Endothelial cell of umbilical vein (primary cell): ENCODE results near the gene KRT17. TPM values are rescaled to one million over a fixed set of nuclear protein-coding genes. Genes with fewer than 3 reads are reported as not detected.

Experiments
- BruUV-seq: library from RNA; stranded (reverse); fragments of 400-500 nt; replicated peaks from 2 replicates; lab custom pipeline; 2021; lab: Mats Ljungman, UMichigan
- CTCF ChIA-PET: fragments of 300-600, 350-600 bp; sonication (Branson Sonifier 250); formaldehyde crosslinking; loops from one replicate; lab custom pipeline; 2021; ENCODE audit warnings: antibody characterized with exemption, inconsistent platforms; lab: Charles Lee
- POLR2A ChIA-PET: fragments of 300-600, 350-600 bp; sonication (Branson Sonifier 250); formaldehyde crosslinking; loops from one replicate; lab custom pipeline; 2021; ENCODE audit warnings: antibody characterized with exemption, inconsistent platforms; lab: Charles Lee
- DNase-seq: peaks from one replicate; pipeline ENCODE4 v3.0.0-alpha.2; 2011; ENCODE audit warnings: low read depth, low spot score
- FAIRE-seq: peaks from 2 replicates; lab custom pipeline; 2011; peaks lifted over from hg19 to GRCh38; lab: Jason Lieb, UNC
- H2AFZ ChIP-seq: 2 replicates; pipeline ENCODE4 v1.6.0; 2012; ENCODE audit warnings: low read depth, low read length, control low read depth, inconsistent platforms
- H3K27ac ChIP-seq: 2 replicates; pipeline ENCODE4 v1.5.1; 2011; ENCODE audit warnings: low read depth, mild to moderate bottlenecking, control low read depth, low read length, moderate library complexity; ENCODE audit not compliant: insufficient read depth
- H3K27me3 ChIP-seq, 2 experiments: 2 replicates each; pipeline versions ENCODE4 v1.6.0 to v1.6.1; 2011; ENCODE audit warnings: low read length in 2 of 2, mixed read lengths in 1 of 2; ENCODE audit not compliant: control insufficient read depth in 2 of 2, insufficient read depth in 2 of 2
- H3K36me3 ChIP-seq, 2 experiments: 2 replicates in 1 of 2; 3 replicates in 1 of 2; pipeline ENCODE4 v1.5.1; 2011; ENCODE audit warnings: low read length in 2 of 2, mild to moderate bottlenecking in 1 of 2, moderate library complexity in 1 of 2; ENCODE audit not compliant: control insufficient read depth in 2 of 2, insufficient read depth in 2 of 2; ENCODE audit errors: extremely low read depth in 1 of 2
- H3K4me1 ChIP-seq: 3 replicates; pipeline ENCODE4 v1.5.1; 2011; ENCODE audit warnings: mild to moderate bottlenecking, low read length; ENCODE audit not compliant: control insufficient read depth, insufficient read depth; ENCODE audit errors: extremely low read depth
- H3K4me2 ChIP-seq: 2 replicates; pipeline ENCODE4 v1.6.1; 2011; ENCODE audit warnings: low read length, control low read depth, mixed read lengths; ENCODE audit not compliant: insufficient read depth
- H3K4me3 ChIP-seq, 3 experiments: fragments of 200-600 bp in 1 of 3; sonication (generic), shearing (Covaris generic) in 1 of 3; replicated peaks in 1 of 3; 2 replicates each; pipeline ENCODE4 v1.5.1; 2011 to 2016; ENCODE audit warnings: control low read depth in 3 of 3, low read length in 3 of 3, mild to moderate bottlenecking in 2 of 3, inconsistent platforms in 1 of 3, low read depth in 1 of 3, moderate library complexity in 1 of 3; ENCODE audit not compliant: insufficient read depth in 1 of 3
- H3K79me2 ChIP-seq: 2 replicates; pipeline ENCODE4 v1.6.0; 2012; ENCODE audit warnings: low read length, inconsistent platforms; ENCODE audit not compliant: control insufficient read depth, insufficient read depth
- H3K9ac ChIP-seq: replicated peaks from 2 replicates; pipeline ENCODE3; 2011; ENCODE audit warnings: low read length, control low read depth; ENCODE audit not compliant: insufficient read depth; ENCODE audit errors: extremely low read depth
- H3K9me1 ChIP-seq: replicated peaks from 3 replicates; pipeline ENCODE4 v1.6.0; 2011; ENCODE audit warnings: mild to moderate bottlenecking, low read length; ENCODE audit not compliant: control insufficient read depth, insufficient read depth; ENCODE audit errors: extremely low read depth
- H3K9me3 ChIP-seq: replicated peaks from 2 replicates; pipeline ENCODE4 v1.5.1; 2012; ENCODE audit warnings: low read length, inconsistent platforms; ENCODE audit not compliant: control insufficient read depth, insufficient read depth
- H4K20me1 ChIP-seq: replicated peaks from 2 replicates; pipeline ENCODE3; 2011; ENCODE audit warnings: mild to moderate bottlenecking, low read length; ENCODE audit not compliant: control insufficient read depth, insufficient read depth; ENCODE audit errors: extremely low read depth
- CTCF ChIP-seq, 2 donors: IDR thresholded peaks; 1 replicate in 1 of 2; 2 replicates in 1 of 2; pipeline ENCODE4 v1.5.1; 2011; ENCODE audit warnings: low read length in 2 of 2, mild to moderate bottlenecking in 2 of 2, moderate library complexity in 2 of 2, control low read depth in 1 of 2, inconsistent platforms in 1 of 2, low read depth in 1 of 2; ENCODE audit not compliant: insufficient read depth in 1 of 2; ENCODE audit errors: extremely low read depth in 1 of 2
- EZH2 ChIP-seq: IDR thresholded peaks from 2 replicates; pipeline ENCODE4 v1.6.1; 2012; ENCODE audit warnings: borderline replicate concordance, low read depth, mild to moderate bottlenecking, moderate library complexity, low read length, inconsistent platforms; ENCODE audit not compliant: severe bottlenecking
- FOS ChIP-seq: IDR thresholded peaks from 2 replicates; pipeline ENCODE4 v1.6.1; 2011; ENCODE audit warnings: mild to moderate bottlenecking, low read length, moderate library complexity, borderline replicate concordance; ENCODE audit not compliant: insufficient read depth
- GATA2 ChIP-seq: IDR thresholded peaks from 2 replicates; pipeline ENCODE4 v1.7.0; 2011; ENCODE audit warnings: low read depth, mild to moderate bottlenecking, moderate library complexity, mixed read lengths, low read length; ENCODE audit not compliant: insufficient read length, insufficient read depth
- JUN ChIP-seq: IDR thresholded peaks from 2 replicates; pipeline ENCODE4 v1.6.1; 2011; ENCODE audit warnings: borderline replicate concordance, low read depth; ENCODE audit not compliant: insufficient read length, insufficient read depth
- MYC ChIP-seq: IDR thresholded peaks from one replicate; pipeline ENCODE4 v1.6.1; 2011; ENCODE audit warnings: mild to moderate bottlenecking, low read depth, low read length
- POLR2A ChIP-seq: IDR thresholded peaks from 2 replicates; pipeline ENCODE4 v1.6.1; 2012; ENCODE audit warnings: low read depth, mild to moderate bottlenecking, control low read depth, low read length
- POLR2AphosphoS5 ChIP-seq: IDR thresholded peaks from 2 replicates; pipeline ENCODE4 v1.6.1; 2012; ENCODE audit warnings: low read depth, mild to moderate bottlenecking, control low read depth, low read length, moderate library complexity; ENCODE audit not compliant: insufficient read depth
- dilution Hi-C: fragments of 300-500 bp; cut with MboI; formaldehyde crosslinking; loops from one replicate; pipeline ENCODE4 v1.15.0; 2019; ENCODE audit warnings: low sequenced_read_pairs; ENCODE audit not compliant: extremely low pct_ligation_motif_present
- intact Hi-C: fragments of 100-400 bp; cut with micrococcal nuclease; formaldehyde crosslinking; loops from one replicate; pipeline ENCODE4 v1.10.0; 2022
- polyA plus RNA-seq, 4 experiments: library from polyadenylated mRNA; depleted of rRNA in 3 of 4; stranded (reverse) in 3 of 4; unstranded in 1 of 4; fragments of >200 nt; gene quantifications; 2 replicates each; pipeline versions ENCODE4 v1.2.1 to v1.2.3, GENCODE V29; 2011 to 2012; ENCODE audit warnings: missing spikeins in 1 of 4
- total RNA-seq: library from RNA; stranded (reverse); gene quantifications from 2 replicates; pipeline ENCODE4 v1.2.3, GENCODE V29; 2021
- TF ChIP-seq, protein P1 (sequence below): IDR thresholded peaks from 2 replicates; pipeline ENCODE4 v1.6.1; 2011; ENCODE audit not compliant: insufficient read depth, insufficient read length

The KRT17 gene
- total and polyA plus RNA-seq, 2 donors (not counting 3 experiments of a cell fraction or from before 2014, with no cell fraction given), result 0.83 to 1.6 TPM

- DNase-seq (no peak), FAIRE-seq (no peak)
- Histone ChIP-seq H3K27me3 (no peaks in the 10 kb centered on the region), H2AFZ (no peak overlapping the region), H3K27ac (no peak overlapping the region), H3K9ac (no peak overlapping the region), H3K4me1 (no peaks in the 10 kb centered on the region), H3K9me3 (no peaks in the 10 kb centered on the region), H3K79me2 (no peaks in the 10 kb centered on the region), H4K20me1 (no peaks in the 10 kb centered on the region), H3K4me2 (no peak overlapping the region), H3K9me1 (no peaks in the 10 kb centered on the region), H3K4me3 (no peak overlapping the region), H3K36me3 (no peaks in the 10 kb centered on the region)
- dilution Hi-C loops, result no loop called here
- no TSS peak for BruUV-seq
- POLR2A ChIA-PET, result no interaction called here
- intact Hi-C loops, result no loop called here
- no peak for TF ChIP-seq CTCF (IDR thresholded peaks at IDR 0.05; ENCODE audit: extremely low read depth in 1 of 2, insufficient read depth in 1 of 2, low read depth in 1 of 2, low read length in 2 of 2)
- TF ChIP-seq EZH2, result no peak
- no peak for TF ChIP-seq MYC
- TF ChIP-seq, protein P1, sequence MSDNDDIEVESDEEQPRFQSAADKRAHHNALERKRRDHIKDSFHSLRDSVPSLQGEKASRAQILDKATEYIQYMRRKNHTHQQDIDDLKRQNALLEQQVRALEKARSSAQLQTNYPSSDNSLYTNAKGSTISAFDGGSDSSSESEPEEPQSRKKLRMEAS, result no peak
- TF ChIP-seq POLR2AphosphoS5, result no peak
- TF ChIP-seq FOS, result no peak
- TF ChIP-seq JUN, result no peak
- no peak for TF ChIP-seq POLR2A
- TF ChIP-seq GATA2, result no peak
- CTCF ChIA-PET, result interaction anchor here (0.9 to 8.5 kb wide), 3 partner anchors 10 to 797 kb away, joined by 4 to 303 read pairs (median 25); no protein-coding TSS in a partner anchor
Measured at GRCh38 chr17:41653892-41654677, 29.7 kb upstream of the KRT17 start.
